Stomach (tissue), 9 donors: ENCODE results near the gene FHIP2A. TPM values are rescaled to one million over a fixed set of nuclear protein-coding genes. Genes with fewer than 3 reads are reported as not detected.

Source experiments
- DNase-seq, 2 donors: peaks; one replicate each; pipeline versions ENCODE4 v3.0.0 to v3.0.0-alpha.2; 2013 to 2019
- H3K27ac ChIP-seq, 5 donors: fragments of 200-600 bp in 4 of 5; sonication (generic) in 4 of 5; one replicate each; pipeline ENCODE4 v1.5.1; 2013 to 2019; ENCODE audit warnings: mild to moderate bottlenecking in 1 of 5, moderate library complexity in 1 of 5
- H3K27me3 ChIP-seq, 3 donors: fragments of 200-600 bp; sonication (generic); one replicate each; pipeline ENCODE4 v1.5.1; 2017 to 2019; ENCODE audit warnings: mixed run types in 1 of 3
- H3K36me3 ChIP-seq, 4 donors: fragments of 200-600 bp; sonication (generic); 1 replicate in 3 of 4; 2 replicates in 1 of 4; pipeline ENCODE4 v1.5.1; 2016 to 2019
- H3K4me1 ChIP-seq, 4 donors: fragments of 200-600 bp; sonication (generic); one replicate each; pipeline ENCODE4 v1.5.1; 2016 to 2019
- H3K4me3 ChIP-seq, 4 donors: fragments of 200-600 bp; sonication (generic) in 3 of 4; one replicate each; pipeline ENCODE4 v1.5.1; 2016 to 2019; ENCODE audit warnings: mild to moderate bottlenecking in 1 of 4
- H3K9me3 ChIP-seq, 4 donors: fragments of 200-600 bp; sonication (generic); one replicate each; pipeline ENCODE4 v1.5.1; 2016 to 2019
- EP300 ChIP-seq: sonication (generic); formaldehyde crosslinking; IDR thresholded peaks from one replicate; pipeline ENCODE4 v1.6.1; 2017; ENCODE audit warnings: antibody characterized with exemption
- POLR2A ChIP-seq, 4 donors: fragments of 450-650 bp; IDR thresholded peaks; one replicate each; pipeline ENCODE4 v1.6.1; 2016; ENCODE audit warnings: antibody characterized with exemption in 4 of 4, control low read depth in 2 of 4, mild to moderate bottlenecking in 1 of 4, moderate library complexity in 1 of 4
- POLR2AphosphoS5 ChIP-seq, 3 donors: sonication (generic); formaldehyde crosslinking; IDR thresholded peaks; one replicate each; pipeline ENCODE4 v1.6.1; 2016; ENCODE audit warnings: antibody characterized with exemption in 3 of 3
- WGBS, 5 donors: extraction: QIAGEN DNeasy Blood & Tissue Kit in 3 of 5; methylation state at CpG; one replicate each; pipeline versions ENCODE4 v1.1.5 to v1.1.7; 2013 to 2018; 5-methylcytosine and 5-hydroxymethylcytosine counted together
- intact Hi-C: fragments of 100-400 bp; cut with DNase I; formaldehyde crosslinking; loops from one replicate; pipeline ENCODE4 v1.15.1; 2023; ENCODE audit warnings: low total_unique reads
- polyA plus RNA-seq, 3 donors: library from polyadenylated mRNA; stranded (reverse); fragments of 200-250 nt; gene quantifications; one replicate each; pipeline ENCODE4 v1.2.3, GENCODE V29; 2013
- total RNA-seq, 5 donors: library from RNA; depleted of rRNA; stranded (reverse); fragments of >200 nt; gene quantifications; one replicate each; pipeline versions ENCODE4 v1.1.0 to v1.2.3, GENCODE V29; 2014 to 2016
- TF ChIP-seq, protein P1 (sequence below), 7 experiments: fragments of 450-650 bp in 4 of 7; fragments of 200-600 bp in 3 of 7; sonication (generic) in 3 of 7; IDR thresholded peaks; one replicate each; pipeline ENCODE4 v1.5.1; 2016 to 2019; ENCODE audit warnings: antibody characterized with exemption in 7 of 7, control low read depth in 2 of 7, mild to moderate bottlenecking in 1 of 7
- donor health status: healthy with polysubstance abuse.
- donor health status: Bipolar disorder and iron deficiency.
- donor health status: healthy.

Gene FHIP2A
- total and polyA plus RNA-seq, 8 donors: 0.87 to 264 (median 10.5) TPM

DNA sequence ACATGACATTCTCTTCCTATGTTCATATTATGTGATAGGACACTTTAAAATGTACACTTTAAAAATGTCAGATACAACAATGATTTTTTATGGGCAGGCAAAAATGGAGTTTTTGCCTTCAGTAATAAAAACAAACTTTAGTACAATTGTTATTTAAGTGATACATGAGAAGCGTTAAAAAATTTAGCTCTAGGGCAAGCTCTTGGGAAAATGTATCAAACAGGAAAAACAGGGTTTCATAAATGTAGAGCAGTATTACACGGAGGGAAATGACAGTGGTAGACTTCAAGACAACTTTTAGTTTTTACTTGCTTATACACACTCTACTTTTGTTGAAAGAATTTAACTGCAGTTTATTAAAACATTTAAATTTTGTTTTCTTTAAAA, 1.5 kb downstream of the FHIP2A start:
- intact Hi-C loops: no loop called here
- Histone ChIP-seq H3K36me3 (no peaks in the 10 kb centered on the region), H3K27ac (peak overlapping the region in 4 of 5 donors; percentile 93 to 99 (median 98)), H3K4me3 (peak overlapping the region; percentile 57 to 99 (median 82)), H3K27me3 (no peaks in the 10 kb centered on the region), H3K4me1 (peaks cover 35 to 54% (median 44%) of the 10 kb centered on the region in 4 donors), H3K9me3 (no peaks in the 10 kb centered on the region)
- DNase-seq: peak in 1 of 2 donors; percentile 40
- WGBS, 5 donors: 0 to 7% (median 1%) methylated on average over 2 of the region's 2 CpGs
- TF ChIP-seq, protein P1, sequence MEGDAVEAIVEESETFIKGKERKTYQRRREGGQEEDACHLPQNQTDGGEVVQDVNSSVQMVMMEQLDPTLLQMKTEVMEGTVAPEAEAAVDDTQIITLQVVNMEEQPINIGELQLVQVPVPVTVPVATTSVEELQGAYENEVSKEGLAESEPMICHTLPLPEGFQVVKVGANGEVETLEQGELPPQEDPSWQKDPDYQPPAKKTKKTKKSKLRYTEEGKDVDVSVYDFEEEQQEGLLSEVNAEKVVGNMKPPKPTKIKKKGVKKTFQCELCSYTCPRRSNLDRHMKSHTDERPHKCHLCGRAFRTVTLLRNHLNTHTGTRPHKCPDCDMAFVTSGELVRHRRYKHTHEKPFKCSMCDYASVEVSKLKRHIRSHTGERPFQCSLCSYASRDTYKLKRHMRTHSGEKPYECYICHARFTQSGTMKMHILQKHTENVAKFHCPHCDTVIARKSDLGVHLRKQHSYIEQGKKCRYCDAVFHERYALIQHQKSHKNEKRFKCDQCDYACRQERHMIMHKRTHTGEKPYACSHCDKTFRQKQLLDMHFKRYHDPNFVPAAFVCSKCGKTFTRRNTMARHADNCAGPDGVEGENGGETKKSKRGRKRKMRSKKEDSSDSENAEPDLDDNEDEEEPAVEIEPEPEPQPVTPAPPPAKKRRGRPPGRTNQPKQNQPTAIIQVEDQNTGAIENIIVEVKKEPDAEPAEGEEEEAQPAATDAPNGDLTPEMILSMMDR (IDR thresholded peaks at IDR 0.05): no peak
- TF ChIP-seq POLR2A (IDR thresholded peaks at IDR 0.05) (no peak), EP300 (no peak), POLR2AphosphoS5 (IDR thresholded peaks at IDR 0.05) (no peak)

DNA sequence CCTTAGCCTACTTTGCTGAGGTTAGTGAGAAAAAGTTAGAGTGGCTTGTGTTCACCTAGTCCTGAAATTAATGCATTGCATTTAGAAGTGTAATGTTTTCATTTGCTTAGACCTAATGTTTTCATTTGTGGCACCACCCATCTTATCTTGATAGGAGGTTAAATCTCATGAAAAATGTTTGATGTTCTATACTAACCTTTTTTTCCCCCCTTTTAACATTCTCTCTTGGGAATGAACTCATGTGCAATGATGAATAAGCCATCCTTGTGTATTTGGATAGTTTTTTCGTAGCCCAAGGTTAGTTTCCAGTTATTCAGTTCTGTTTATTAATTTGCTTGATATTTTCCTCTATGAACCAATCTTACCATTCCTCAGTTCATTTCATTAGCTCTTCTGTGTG, 2.8 kb downstream of the FHIP2A start:
- no peak for DNase-seq
- H3K27me3 ChIP-seq: no peaks in the 10 kb centered on the region
- H3K36me3 ChIP-seq: no peaks in the 10 kb centered on the region
- 54 to 84% (median 77%) methylated on average over 1 of the region's 1 CpG for WGBS, 5 donors
- TF ChIP-seq EP300 (no peak), POLR2A (IDR thresholded peaks at IDR 0.05) (no peak), POLR2AphosphoS5 (IDR thresholded peaks at IDR 0.05) (no peak)
- TF ChIP-seq, protein P1 (IDR thresholded peaks at IDR 0.05): no peak
- intact Hi-C loops: no loop called here
- H3K4me3 ChIP-seq: peak overlapping the region in 2 of 4 donors; percentile 57 to 81
- peaks cover 35 to 58% (median 44%) of the 10 kb centered on the region in 4 donors for H3K4me1 ChIP-seq
- H3K9me3 ChIP-seq: no peaks in the 10 kb centered on the region
- H3K27ac ChIP-seq: peak overlapping the region in 2 of 5 donors; percentile 98 to 99

DNA sequence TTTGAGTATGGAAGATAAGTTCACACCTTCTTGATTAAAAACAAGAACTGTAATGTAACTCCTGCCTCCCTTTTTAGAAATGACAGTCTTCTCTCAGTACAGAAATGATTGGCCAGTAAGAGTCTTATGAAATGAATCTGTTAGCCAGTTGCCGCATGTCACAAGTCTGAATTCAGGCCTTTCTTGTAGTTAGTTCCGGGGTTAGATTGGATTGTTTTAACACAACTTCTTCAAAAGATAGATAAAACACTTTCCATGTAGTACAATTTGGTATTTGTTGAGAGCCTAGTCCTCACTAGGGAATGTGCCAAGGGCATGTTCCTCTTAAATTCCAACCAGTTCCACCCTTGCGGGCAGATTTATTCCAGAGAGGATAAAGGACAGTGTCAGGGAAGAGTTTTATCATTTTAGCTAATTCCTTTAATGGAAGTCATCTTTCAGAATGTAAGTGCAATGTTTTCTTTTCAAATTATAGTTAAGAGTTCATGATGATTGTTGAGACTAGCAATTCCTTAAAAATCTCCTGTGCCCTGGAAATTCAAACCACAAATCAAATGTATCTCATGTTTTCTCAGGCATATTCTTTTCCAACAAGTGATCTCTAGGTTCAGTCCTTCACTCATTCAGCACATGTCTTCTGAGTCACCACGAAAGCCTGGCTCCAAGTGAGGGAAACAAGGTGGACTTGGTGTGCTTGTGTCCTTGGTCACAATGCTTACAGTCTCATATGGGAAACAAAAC, 4.1 kb downstream of the FHIP2A start:
- no peak for DNase-seq
- intact Hi-C loops: no loop called here
- Histone ChIP-seq H3K4me3 (no peak overlapping the region), H3K4me1 (peaks cover 35 to 67% (median 46%) of the 10 kb centered on the region in 4 donors), H3K9me3 (no peaks in the 10 kb centered on the region), H3K27ac (peak overlapping the region in 3 of 5 donors; percentile 14 to 98 (median 47)), H3K27me3 (no peaks in the 10 kb centered on the region), H3K36me3 (no peaks in the 10 kb centered on the region)
- no peak for TF ChIP-seq POLR2AphosphoS5 (IDR thresholded peaks at IDR 0.05)
- no peak for TF ChIP-seq POLR2A (IDR thresholded peaks at IDR 0.05)
- TF ChIP-seq, protein P1 (IDR thresholded peaks at IDR 0.05): no peak
- TF ChIP-seq EP300: no peak
- WGBS, 5 donors: 36 to 59% (median 39%) methylated on average over 4 of the region's 4 CpGs

DNA sequence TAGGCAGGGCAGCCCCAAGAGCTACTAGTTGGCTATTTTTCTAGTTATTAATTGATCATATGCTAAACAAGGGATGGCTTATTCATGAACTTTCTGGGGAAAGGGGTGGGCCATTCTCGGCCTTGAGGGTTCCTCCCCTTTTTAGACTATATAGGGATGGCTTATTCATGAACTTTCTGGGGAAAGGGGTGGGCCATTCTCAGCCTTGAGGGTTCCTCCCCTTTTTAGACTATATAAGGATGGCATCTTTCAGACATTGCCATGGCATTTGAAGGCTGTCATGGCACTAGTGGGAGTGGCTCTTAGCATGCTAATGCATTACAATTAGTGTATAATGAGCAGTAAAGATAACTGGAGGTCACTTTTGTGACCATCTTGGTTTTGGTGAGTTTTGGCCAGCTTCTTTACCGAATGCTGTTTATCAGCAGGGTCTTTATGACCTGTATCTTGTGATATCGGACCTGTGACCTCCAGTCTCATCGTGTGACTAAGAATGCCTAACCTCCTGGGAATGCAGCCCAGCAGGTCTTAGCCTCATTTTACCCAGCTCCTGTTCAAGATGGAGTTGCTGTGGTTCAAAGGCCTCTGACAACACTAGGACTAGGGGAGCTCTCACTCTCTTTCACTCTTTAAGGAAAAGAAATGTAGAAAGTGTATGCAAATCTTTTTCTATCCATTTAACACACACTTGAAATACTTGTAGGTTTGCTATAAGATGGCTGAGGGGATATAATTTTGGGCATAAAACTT, 7.8 kb downstream of the FHIP2A start:
- no peaks in the 10 kb centered on the region for H3K27me3 ChIP-seq
- peaks cover 23 to 68% (median 34%) of the 10 kb centered on the region in 4 donors for H3K4me1 ChIP-seq
- H3K9me3 ChIP-seq: no peaks in the 10 kb centered on the region
- TF ChIP-seq POLR2AphosphoS5 (IDR thresholded peaks at IDR 0.05): no peak
- TF ChIP-seq EP300: no peak
- TF ChIP-seq, protein P1 (IDR thresholded peaks at IDR 0.05): no peak
- TF ChIP-seq POLR2A (IDR thresholded peaks at IDR 0.05): no peak
- intact Hi-C loops: no loop called here
- peaks cover 0 to 35% (median 30%) of the 10 kb centered on the region in 4 donors for H3K36me3 ChIP-seq
- H3K4me3 ChIP-seq: no peak overlapping the region
- DNase-seq: no peak
- 79 to 94% (median 81%) methylated on average over 4 of the region's 4 CpGs for WGBS, 5 donors
- no peak overlapping the region for H3K27ac ChIP-seq
